Measurements from ENCODE around the gene ADCYAP1R1. TPM values are rescaled to one million over a fixed set of nuclear protein-coding genes. Genes with fewer than 3 reads are reported as not detected.

Gene ADCYAP1R1
- total RNA-seq, 4 donors from 2014 or later: 0.27 to 1.4 (median 0.59) TPM

GRCh38 chr7:31058122-31058521, 6.0 kb downstream of the ADCYAP1R1 start:
- no peak for DNase-seq

GRCh38 chr7:31058688-31059087, 6.6 kb downstream of the ADCYAP1R1 start:
- H3K4me3 ChIP-seq: no peak overlapping the region
- no peak overlapping the region for H3K27ac ChIP-seq
- no peaks in the 10 kb centered on the region for H3K4me1 ChIP-seq
- TF ChIP-seq POLR2A (IDR thresholded peaks at IDR 0.05) (no peak), CTCF (IDR thresholded peaks at IDR 0.05) (no peak)
- no peak for DNase-seq
- no peaks in the 10 kb centered on the region for H3K9me3 ChIP-seq
- H3K27me3 ChIP-seq: no peaks in the 10 kb centered on the region
- H3K36me3 ChIP-seq: no peaks in the 10 kb centered on the region

More at GRCh38 chr7:31058122-31058521, 6.0 kb downstream of the ADCYAP1R1 start:
- Histone ChIP-seq H3K9me3 (no peaks in the 10 kb centered on the region), H3K36me3 (no peaks in the 10 kb centered on the region), H3K27ac (no peak overlapping the region), H3K27me3 (peaks cover 0 to 3% of the 10 kb centered on the region in 2 donors), H3K4me3 (no peak overlapping the region), H3K4me1 (no peaks in the 10 kb centered on the region)
- TF ChIP-seq CTCF (IDR thresholded peaks at IDR 0.05) (no peak), POLR2A (IDR thresholded peaks at IDR 0.05) (no peak)

- Histone ChIP-seq H3K4me3 (no peak overlapping the region), H3K27ac (no peak overlapping the region), H3K27me3 (no peaks in the 10 kb centered on the region), H3K36me3 (no peaks in the 10 kb centered on the region), H3K9me3 (no peaks in the 10 kb centered on the region), H3K4me1 (no peaks in the 10 kb centered on the region)
- TF ChIP-seq POLR2A (IDR thresholded peaks at IDR 0.05): no peak
- no peak for TF ChIP-seq CTCF (IDR thresholded peaks at IDR 0.05)
- no peak for DNase-seq
Observed at GRCh38 chr7:31059551-31059950, 7.4 kb downstream of the ADCYAP1R1 start.

GRCh38 chr7:31061185-31061584, 9.1 kb downstream of the ADCYAP1R1 start:
- Histone ChIP-seq H3K4me1 (no peaks in the 10 kb centered on the region), H3K36me3 (no peaks in the 10 kb centered on the region), H3K27me3 (no peaks in the 10 kb centered on the region), H3K4me3 (no peak overlapping the region), H3K9me3 (no peaks in the 10 kb centered on the region), H3K27ac (no peak overlapping the region)
- DNase-seq: no peak
- TF ChIP-seq CTCF (IDR thresholded peaks at IDR 0.05) (no peak), POLR2A (IDR thresholded peaks at IDR 0.05) (no peak)

GRCh38 chr7:31062746-31063435, 10.8 kb downstream of the ADCYAP1R1 start:
- Histone ChIP-seq H3K36me3 (no peaks in the 10 kb centered on the region), H3K4me3 (no peak overlapping the region), H3K9me3 (no peaks in the 10 kb centered on the region), H3K4me1 (no peaks in the 10 kb centered on the region), H3K27ac (no peak overlapping the region), H3K27me3 (no peaks in the 10 kb centered on the region)
- TF ChIP-seq CTCF (IDR thresholded peaks at IDR 0.05) (no peak), POLR2A (IDR thresholded peaks at IDR 0.05) (no peak)
- DNase-seq: no peak

All from Peyer's patch (tissue), 4 donors.